ENCODE results near the gene CENPO. TPM values are rescaled to one million over a fixed set of nuclear protein-coding genes. Genes with fewer than 3 reads are reported as not detected.

Gene CENPO
- total RNA-seq, 1 experiment from 2014 or later = 39.3 TPM

DNA sequence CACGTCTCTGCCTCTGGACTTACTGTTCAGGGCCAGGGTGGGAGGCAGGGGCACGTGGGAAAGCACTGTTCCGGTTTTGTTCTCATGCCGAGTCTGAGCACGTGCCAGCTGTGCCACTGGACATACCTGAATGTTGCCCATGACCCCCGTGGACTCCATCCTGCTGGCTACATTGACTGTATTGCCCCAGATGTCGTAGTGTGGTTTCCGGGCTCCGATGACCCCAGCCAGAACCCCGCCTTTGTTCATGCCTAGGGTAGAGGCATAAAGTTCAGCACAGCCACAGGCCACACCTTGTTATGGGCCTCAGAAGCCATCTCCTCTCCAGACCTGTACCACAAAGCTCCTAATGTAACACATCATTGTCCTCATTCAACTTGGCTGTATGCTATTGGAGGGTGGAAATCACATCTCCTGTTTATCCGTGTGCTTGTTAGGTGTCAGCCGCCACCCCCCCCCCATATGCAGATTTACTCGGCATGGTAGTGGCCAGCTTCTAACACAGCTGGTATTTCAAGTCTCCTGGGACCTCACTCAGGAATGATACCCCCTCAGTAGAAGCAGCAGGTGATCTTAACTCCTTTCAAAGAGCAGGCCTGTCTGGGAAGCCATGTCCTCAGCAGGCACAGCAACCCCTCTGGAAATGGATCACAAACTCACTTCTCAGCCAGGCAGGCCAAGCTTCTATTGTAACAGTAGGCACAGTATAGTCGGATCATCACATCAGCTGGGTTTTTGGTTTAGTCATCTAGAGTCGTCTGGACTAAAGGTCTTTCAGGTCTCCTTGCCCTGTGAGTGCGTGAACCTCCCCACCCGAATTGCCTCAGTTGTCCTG lies 27.6 kb downstream of the CENPO start:
- H3K4me1 ChIP-seq (ENCODE audit: control insufficient read depth, insufficient read depth, low read length) = no peaks in the 10 kb centered on the region; the same call in 1 of the 2 replicates
- H3K36me3 ChIP-seq (ENCODE audit: control insufficient read depth, insufficient read depth, low read length) = peaks cover 21% of the 10 kb centered on the region
- CTCF ChIA-PET = no interaction called here
- no peaks in the 10 kb centered on the region for H3K9me3 ChIP-seq (ENCODE audit: control insufficient read depth, insufficient read depth, low read depth, low read length)
- TF ChIP-seq, protein P1, sequence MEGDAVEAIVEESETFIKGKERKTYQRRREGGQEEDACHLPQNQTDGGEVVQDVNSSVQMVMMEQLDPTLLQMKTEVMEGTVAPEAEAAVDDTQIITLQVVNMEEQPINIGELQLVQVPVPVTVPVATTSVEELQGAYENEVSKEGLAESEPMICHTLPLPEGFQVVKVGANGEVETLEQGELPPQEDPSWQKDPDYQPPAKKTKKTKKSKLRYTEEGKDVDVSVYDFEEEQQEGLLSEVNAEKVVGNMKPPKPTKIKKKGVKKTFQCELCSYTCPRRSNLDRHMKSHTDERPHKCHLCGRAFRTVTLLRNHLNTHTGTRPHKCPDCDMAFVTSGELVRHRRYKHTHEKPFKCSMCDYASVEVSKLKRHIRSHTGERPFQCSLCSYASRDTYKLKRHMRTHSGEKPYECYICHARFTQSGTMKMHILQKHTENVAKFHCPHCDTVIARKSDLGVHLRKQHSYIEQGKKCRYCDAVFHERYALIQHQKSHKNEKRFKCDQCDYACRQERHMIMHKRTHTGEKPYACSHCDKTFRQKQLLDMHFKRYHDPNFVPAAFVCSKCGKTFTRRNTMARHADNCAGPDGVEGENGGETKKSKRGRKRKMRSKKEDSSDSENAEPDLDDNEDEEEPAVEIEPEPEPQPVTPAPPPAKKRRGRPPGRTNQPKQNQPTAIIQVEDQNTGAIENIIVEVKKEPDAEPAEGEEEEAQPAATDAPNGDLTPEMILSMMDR (IDR thresholded peaks at IDR 0.05) = no peak
- peak; percentile 19; the same call in 1 of the 2 replicates for TF ChIP-seq POLR2AphosphoS5 (IDR thresholded peaks at IDR 0.05; ENCODE audit: low read depth, low read length)
- no peak overlapping the region for H3K4me3 ChIP-seq (ENCODE audit: low read depth in 2 of 2, low read length in 2 of 2)
- POLR2A ChIA-PET = no interaction called here
- H3K27ac ChIP-seq (ENCODE audit: low read length) = no peak overlapping the region
- intact Hi-C loops (cut with micrococcal nuclease; ENCODE audit: unreplicated experiment) = no loop called here
- ATAC-seq (no peak), DNase-seq (ENCODE audit: low read depth, low spot score) (no peak)
- no peaks in the 10 kb centered on the region for H3K27me3 ChIP-seq (ENCODE audit: control insufficient read depth, insufficient read depth, low read length)
- in situ Hi-C loops (cut with HindIII; ENCODE audit: low pct_unique_long_range_greater_than_20kb, low sequenced_read_pairs) = no loop called here
- BruUV-seq (replicated peaks) = no TSS peak

DNA sequence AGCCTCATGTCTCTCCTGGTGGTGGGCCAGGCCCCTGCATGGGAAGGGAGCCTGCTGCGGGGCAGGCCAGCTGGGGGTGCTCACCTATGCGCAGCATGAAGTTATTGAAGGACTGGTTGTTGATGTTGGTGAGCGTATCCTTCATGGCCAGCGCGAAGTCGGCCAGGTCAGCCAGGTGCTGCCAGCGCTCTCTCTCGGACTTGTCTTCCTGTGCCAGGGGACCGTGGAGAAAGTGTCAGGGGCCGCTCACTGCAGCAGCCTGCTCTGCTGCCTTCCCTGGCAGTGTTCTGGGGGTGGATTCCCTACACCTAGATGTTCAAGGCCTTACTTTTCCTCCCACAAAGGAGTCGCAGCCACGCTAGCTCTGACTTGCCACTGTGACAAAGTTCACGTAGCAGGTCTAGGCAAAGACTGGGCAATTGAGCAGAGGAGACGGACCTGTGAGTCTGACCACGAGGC lies 28.2 kb downstream of the CENPO start:
- no peak overlapping the region for H3K4me3 ChIP-seq (ENCODE audit: low read depth in 2 of 2, low read length in 2 of 2)
- TF ChIP-seq POLR2AphosphoS5 (IDR thresholded peaks at IDR 0.05; ENCODE audit: low read depth, low read length) = peak; percentile 16; the same call in 1 of the 2 replicates
- no peak for TF ChIP-seq TCF7L2 (IDR thresholded peaks at IDR 0.05; ENCODE audit: low read depth, low read length)
- TF ChIP-seq, protein P2, sequence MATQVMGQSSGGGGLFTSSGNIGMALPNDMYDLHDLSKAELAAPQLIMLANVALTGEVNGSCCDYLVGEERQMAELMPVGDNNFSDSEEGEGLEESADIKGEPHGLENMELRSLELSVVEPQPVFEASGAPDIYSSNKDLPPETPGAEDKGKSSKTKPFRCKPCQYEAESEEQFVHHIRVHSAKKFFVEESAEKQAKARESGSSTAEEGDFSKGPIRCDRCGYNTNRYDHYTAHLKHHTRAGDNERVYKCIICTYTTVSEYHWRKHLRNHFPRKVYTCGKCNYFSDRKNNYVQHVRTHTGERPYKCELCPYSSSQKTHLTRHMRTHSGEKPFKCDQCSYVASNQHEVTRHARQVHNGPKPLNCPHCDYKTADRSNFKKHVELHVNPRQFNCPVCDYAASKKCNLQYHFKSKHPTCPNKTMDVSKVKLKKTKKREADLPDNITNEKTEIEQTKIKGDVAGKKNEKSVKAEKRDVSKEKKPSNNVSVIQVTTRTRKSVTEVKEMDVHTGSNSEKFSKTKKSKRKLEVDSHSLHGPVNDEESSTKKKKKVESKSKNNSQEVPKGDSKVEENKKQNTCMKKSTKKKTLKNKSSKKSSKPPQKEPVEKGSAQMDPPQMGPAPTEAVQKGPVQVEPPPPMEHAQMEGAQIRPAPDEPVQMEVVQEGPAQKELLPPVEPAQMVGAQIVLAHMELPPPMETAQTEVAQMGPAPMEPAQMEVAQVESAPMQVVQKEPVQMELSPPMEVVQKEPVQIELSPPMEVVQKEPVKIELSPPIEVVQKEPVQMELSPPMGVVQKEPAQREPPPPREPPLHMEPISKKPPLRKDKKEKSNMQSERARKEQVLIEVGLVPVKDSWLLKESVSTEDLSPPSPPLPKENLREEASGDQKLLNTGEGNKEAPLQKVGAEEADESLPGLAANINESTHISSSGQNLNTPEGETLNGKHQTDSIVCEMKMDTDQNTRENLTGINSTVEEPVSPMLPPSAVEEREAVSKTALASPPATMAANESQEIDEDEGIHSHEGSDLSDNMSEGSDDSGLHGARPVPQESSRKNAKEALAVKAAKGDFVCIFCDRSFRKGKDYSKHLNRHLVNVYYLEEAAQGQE (IDR thresholded peaks at IDR 0.05; ENCODE audit: insufficient read depth in 1 of 2, low read depth in 2 of 2, low read length in 1 of 2) = no peak
- no peak for TF ChIP-seq SIN3A (IDR thresholded peaks at IDR 0.05; ENCODE audit: borderline replicate concordance, insufficient read depth, low read depth, low read length)
- ATAC-seq (no peak), DNase-seq (ENCODE audit: low read depth, low spot score) (no peak)
- peaks cover 21% of the 10 kb centered on the region for H3K36me3 ChIP-seq (ENCODE audit: control insufficient read depth, insufficient read depth, low read length)
- ChIA-PET POLR2A (no interaction called here), CTCF (no interaction called here)
- in situ Hi-C loops (cut with HindIII; ENCODE audit: low pct_unique_long_range_greater_than_20kb, low sequenced_read_pairs) (no loop called here), intact Hi-C loops (cut with micrococcal nuclease; ENCODE audit: unreplicated experiment) (no loop called here)
- no peaks in the 10 kb centered on the region for H3K27me3 ChIP-seq (ENCODE audit: control insufficient read depth, insufficient read depth, low read length)
- no TSS peak for BruUV-seq (replicated peaks)
- H3K4me1 ChIP-seq (ENCODE audit: control insufficient read depth, insufficient read depth, low read length) = peaks cover 4% of the 10 kb centered on the region; the same call in 1 of the 2 replicates
- H3K27ac ChIP-seq (ENCODE audit: low read length) = no peak overlapping the region
- H3K9me3 ChIP-seq (ENCODE audit: control insufficient read depth, insufficient read depth, low read depth, low read length) = no peaks in the 10 kb centered on the region
